GM18873 (cell line): ENCODE results near the gene BCL2L11.
A peak's percentile ranks its signal among the peaks of the same experiment; 100 is the strongest.

Experiments used
- ATAC-seq: cut with Tn5 transposase; IDR thresholded peaks from one replicate; pipeline ENCODE4 v1.9.1; 2021; ENCODE audit warnings: mild to moderate bottlenecking, moderate library complexity, moderate number of reproducible peaks; ENCODE audit not compliant: unreplicated experiment, low FRiP score

The BCL2L11 gene

GRCh38 chr2:111142101-111142500 lies 21.4 kb downstream of the BCL2L11 start:
- ATAC-seq, result no peak

GRCh38 chr2:111143107-111143842 lies 22.6 kb downstream of the BCL2L11 start:
- ATAC-seq, result no peak

- no peak for ATAC-seq
Observed at GRCh38 chr2:111143843-111144198, 23.1 kb downstream of the BCL2L11 start.

- no peak for ATAC-seq
Observed at GRCh38 chr2:111145103-111145760, 24.5 kb downstream of the BCL2L11 start.

- ATAC-seq, result no peak
Observed at GRCh38 chr2:111145951-111146350, 25.2 kb downstream of the BCL2L11 start.

- ATAC-seq, result no peak
Observed at GRCh38 chr2:111148225-111148873, 27.6 kb downstream of the BCL2L11 start.

GRCh38 chr2:111148925-111149324 lies 28.2 kb downstream of the BCL2L11 start:
- ATAC-seq, result no peak

- ATAC-seq, result no peak
Observed at GRCh38 chr2:111149882-111150455, 29.3 kb downstream of the BCL2L11 start.

- ATAC-seq, result no peak
Observed at GRCh38 chr2:111154758-111155157, 34.0 kb downstream of the BCL2L11 start.

- ATAC-seq, result no peak
Observed at GRCh38 chr2:111155610-111156009, 34.9 kb downstream of the BCL2L11 start.

GRCh38 chr2:111156529-111156928 lies 35.8 kb downstream of the BCL2L11 start:
- no peak for ATAC-seq

- ATAC-seq, result peak; percentile 39
Observed at GRCh38 chr2:111157071-111157661, 36.5 kb downstream of the BCL2L11 start.

GRCh38 chr2:111157798-111158197 lies 37.1 kb downstream of the BCL2L11 start:
- peak; percentile 63 for ATAC-seq

- ATAC-seq, result no peak
Observed at GRCh38 chr2:111159641-111160040, 38.9 kb downstream of the BCL2L11 start.

- ATAC-seq, result no peak
Observed at GRCh38 chr2:111160758-111161157, 40.0 kb downstream of the BCL2L11 start.

- ATAC-seq, result no peak
Observed at GRCh38 chr2:111161971-111162370, 41.3 kb downstream of the BCL2L11 start.

GRCh38 chr2:111162718-111163331 lies 42.1 kb downstream of the BCL2L11 start:
- ATAC-seq, result no peak

- ATAC-seq, result no peak
Observed at GRCh38 chr2:111164078-111164477, 43.4 kb downstream of the BCL2L11 start.

- ATAC-seq, result no peak
Observed at GRCh38 chr2:111165084-111165483, 44.4 kb downstream of the BCL2L11 start.

GRCh38 chr2:111166115-111166514 lies 45.4 kb downstream of the BCL2L11 start:
- ATAC-seq, result no peak
